Small intestine (tissue), 7 donors: ENCODE data around the gene AFG1L. TPM values are rescaled to one million over a fixed set of nuclear protein-coding genes. Genes with fewer than 3 reads are reported as not detected.

Experiments used
- DNase-seq, 2 donors: peaks; one replicate each; pipeline versions ENCODE4 v3.0.0 to v3.0.0-alpha.2; 2013
- FAIRE-seq: peaks from 2 replicates; lab custom pipeline; 2012; peaks lifted over from hg19 to GRCh38; lab: Jason Lieb, UNC
- H3K27ac ChIP-seq, 3 donors: one replicate each; pipeline ENCODE4 v1.5.1; 2013; ENCODE audit warnings: low read length in 2 of 3, mild to moderate bottlenecking in 2 of 3, control low read depth in 1 of 3, inconsistent platforms in 1 of 3, low read depth in 1 of 3, moderate library complexity in 1 of 3
- H3K27me3 ChIP-seq, 3 donors: one replicate each; pipeline ENCODE4 v1.6.1; 2013; ENCODE audit warnings: low read length in 3 of 3, inconsistent platforms in 1 of 3; ENCODE audit not compliant: control insufficient read depth in 3 of 3, insufficient read depth in 3 of 3
- H3K36me3 ChIP-seq, 3 donors: one replicate each; pipeline ENCODE4 v1.6.1; 2013; ENCODE audit warnings: low read length in 3 of 3, inconsistent platforms in 1 of 3, low read depth in 1 of 3, mild to moderate bottlenecking in 1 of 3, moderate library complexity in 1 of 3; ENCODE audit not compliant: control insufficient read depth in 3 of 3, insufficient read depth in 2 of 3
- H3K4me1 ChIP-seq, 3 donors: one replicate each; pipeline ENCODE4 v1.6.1; 2013; ENCODE audit warnings: low read length in 2 of 3, inconsistent platforms in 1 of 3, low read depth in 1 of 3, mild to moderate bottlenecking in 1 of 3, moderate library complexity in 1 of 3; ENCODE audit not compliant: control insufficient read depth in 3 of 3, insufficient read depth in 2 of 3
- H3K4me3 ChIP-seq, 3 donors: one replicate each; pipeline ENCODE4 v1.5.1; 2013; ENCODE audit warnings: low read length in 3 of 3, control low read depth in 1 of 3, inconsistent platforms in 1 of 3, low read depth in 1 of 3, mild to moderate bottlenecking in 1 of 3, moderate library complexity in 1 of 3
- H3K9me3 ChIP-seq, 2 donors: one replicate each; pipeline ENCODE4 v1.6.1; 2013; ENCODE audit warnings: low read depth in 1 of 2, low read length in 1 of 2; ENCODE audit not compliant: control insufficient read depth in 2 of 2, insufficient read depth in 1 of 2
- WGBS, 3 donors: extraction: QIAGEN DNeasy Blood & Tissue Kit; methylation state at CpG; one replicate each; pipeline ENCODE4 v1.1.7; 2013; 5-methylcytosine and 5-hydroxymethylcytosine counted together
- polyA plus RNA-seq, 4 donors: library from polyadenylated mRNA; stranded (reverse) in 3 of 4; unstranded in 1 of 4; fragments of 200-250 nt in 3 of 4; fragments of 120-200 nt in 1 of 4; gene quantifications; one replicate each; pipeline versions ENCODE4 v1.2.1 to v1.2.3, GENCODE V29; 2013
- donor health status: healthy with polysubstance abuse.
- donor health status: control.
- donor health status: control.
- donor health status: Bipolar disorder and iron deficiency.
- donor health status: healthy.

AFG1L gene
- polyA plus RNA-seq, 4 donors, result 2.2 to 10.8 (median 3.5) TPM

- Histone ChIP-seq H3K4me1 (no peaks in the 10 kb centered on the region), H3K27me3 (no peaks in the 10 kb centered on the region), H3K27ac (no peak overlapping the region), H3K9me3 (no peaks in the 10 kb centered on the region), H3K4me3 (no peak overlapping the region), H3K36me3 (peaks cover 0 to 3% (median 0%) of the 10 kb centered on the region in 3 donors)
- FAIRE-seq (no peak), DNase-seq (no peak)
- WGBS, 3 donors, result 72 to 92% (median 85%) methylated on average over 2 of the region's 2 CpGs
These were observed 187.7 kb downstream of the AFG1L start for GRCh38 chr6:108482559-108482958.

GRCh38 chr6:108484016-108484415 is 189.2 kb downstream of the AFG1L start:
- Histone ChIP-seq H3K36me3 (peaks cover 0 to 8% (median 0%) of the 10 kb centered on the region in 3 donors), H3K9me3 (no peaks in the 10 kb centered on the region), H3K27ac (no peak overlapping the region), H3K4me3 (no peak overlapping the region), H3K4me1 (no peaks in the 10 kb centered on the region), H3K27me3 (no peaks in the 10 kb centered on the region)
- peak in 1 of 2 donors; percentile 25 for DNase-seq
- FAIRE-seq, result no peak
- WGBS, 3 donors, result 56 to 82% (median 75%) methylated on average over 1 of the region's 1 CpG

DNA sequence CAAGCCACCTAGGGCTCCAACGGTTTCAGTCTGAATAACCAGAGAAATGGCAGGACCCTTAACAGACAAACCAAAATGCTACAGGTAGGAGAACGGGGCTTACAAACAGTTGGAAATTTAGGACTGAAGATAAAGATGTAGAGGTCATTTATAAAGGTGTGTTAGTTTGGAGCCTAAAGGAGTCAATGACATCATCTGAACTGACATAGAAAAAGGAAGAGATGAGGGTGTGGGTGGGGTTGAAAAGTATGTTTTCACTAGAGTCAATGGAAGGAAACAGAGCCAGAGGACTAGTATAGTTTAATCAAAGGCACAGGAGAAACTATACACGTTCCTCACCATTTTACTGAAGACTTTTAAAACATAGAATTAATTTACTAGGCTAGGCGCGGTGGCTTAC is 194.8 kb downstream of the AFG1L start:
- 93 to 95% (median 93%) methylated on average over 5 of the region's 5 CpGs for WGBS, 3 donors
- Histone ChIP-seq H3K36me3 (peaks cover 0 to 7% (median 0%) of the 10 kb centered on the region in 3 donors), H3K4me3 (no peak overlapping the region), H3K4me1 (peaks cover 0 to 2% (median 0%) of the 10 kb centered on the region in 3 donors), H3K27me3 (no peaks in the 10 kb centered on the region), H3K9me3 (no peaks in the 10 kb centered on the region), H3K27ac (no peak overlapping the region)
- FAIRE-seq (no peak), DNase-seq (no peak)

DNA sequence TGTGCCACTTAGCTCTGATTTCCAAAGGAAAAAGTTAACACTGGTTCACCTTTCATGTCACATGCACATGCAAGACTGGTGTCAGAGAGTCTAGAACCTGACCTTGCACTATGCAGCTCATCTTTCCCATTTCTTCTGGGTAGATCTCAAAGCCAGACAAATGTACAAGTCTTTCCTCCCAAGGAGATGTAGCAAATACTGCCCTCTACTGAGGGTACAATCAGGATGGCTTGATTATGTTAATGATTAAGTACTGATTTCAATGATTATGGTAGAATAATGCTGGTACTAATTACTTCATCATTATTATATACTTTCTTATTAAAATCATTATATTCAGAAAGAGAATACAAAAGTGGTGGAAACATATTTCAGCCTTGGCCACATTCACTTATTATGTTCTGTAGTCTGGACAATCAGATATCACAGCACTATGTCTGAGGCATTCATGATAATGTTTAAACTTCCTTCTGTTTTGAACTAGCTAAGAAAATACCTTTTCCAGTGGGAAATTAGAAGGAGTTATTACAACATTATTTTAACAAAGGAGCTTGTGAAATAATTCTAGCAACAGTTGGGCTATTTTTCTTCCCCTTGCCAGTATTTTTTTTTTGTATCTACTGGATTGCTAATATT is 197.4 kb downstream of the AFG1L start:
- no peaks in the 10 kb centered on the region for H3K9me3 ChIP-seq
- no peak overlapping the region for H3K27ac ChIP-seq
- no peaks in the 10 kb centered on the region for H3K27me3 ChIP-seq
- H3K36me3 ChIP-seq, result peaks cover 0 to 7% (median 0%) of the 10 kb centered on the region in 3 donors
- peaks cover 0 to 2% (median 0%) of the 10 kb centered on the region in 3 donors for H3K4me1 ChIP-seq
- H3K4me3 ChIP-seq, result no peak overlapping the region
- FAIRE-seq, result peak; percentile 86
- DNase-seq, result peak; percentile 63 to 65

- DNase-seq (no peak), FAIRE-seq (no peak)
- Histone ChIP-seq H3K9me3 (no peaks in the 10 kb centered on the region), H3K27me3 (no peaks in the 10 kb centered on the region), H3K4me3 (no peak overlapping the region), H3K4me1 (peaks cover 0 to 2% (median 0%) of the 10 kb centered on the region in 3 donors), H3K27ac (no peak overlapping the region), H3K36me3 (peaks cover 0 to 10% (median 0%) of the 10 kb centered on the region in 3 donors)
- 89 to 98% (median 91%) methylated on average over 2 of the region's 2 CpGs for WGBS, 3 donors
These were observed 199.6 kb downstream of the AFG1L start for GRCh38 chr6:108494434-108494833.

DNA sequence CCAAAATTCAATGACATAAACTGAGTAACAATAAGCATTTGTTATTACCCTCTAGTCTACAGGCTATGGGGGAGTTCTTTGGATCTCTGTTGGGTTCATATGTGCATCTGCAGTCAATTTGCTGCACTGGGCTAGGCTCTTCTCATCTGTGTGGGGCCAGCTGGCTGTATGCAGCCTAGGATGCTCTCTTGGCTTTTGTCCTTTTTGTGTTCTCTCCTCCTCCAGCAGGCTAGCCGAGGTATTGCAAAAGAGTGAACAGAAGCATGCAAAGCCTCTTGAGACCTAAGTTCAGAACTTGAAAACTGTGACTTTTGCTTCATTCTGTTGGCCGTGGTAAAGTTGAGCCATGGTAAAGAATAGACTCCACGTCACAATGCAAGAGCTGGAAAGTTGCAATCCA is 203.0 kb downstream of the AFG1L start:
- peaks cover 0 to 12% (median 0%) of the 10 kb centered on the region in 3 donors for H3K36me3 ChIP-seq
- FAIRE-seq (no peak), DNase-seq (peak; percentile 50 to 60)

DNA sequence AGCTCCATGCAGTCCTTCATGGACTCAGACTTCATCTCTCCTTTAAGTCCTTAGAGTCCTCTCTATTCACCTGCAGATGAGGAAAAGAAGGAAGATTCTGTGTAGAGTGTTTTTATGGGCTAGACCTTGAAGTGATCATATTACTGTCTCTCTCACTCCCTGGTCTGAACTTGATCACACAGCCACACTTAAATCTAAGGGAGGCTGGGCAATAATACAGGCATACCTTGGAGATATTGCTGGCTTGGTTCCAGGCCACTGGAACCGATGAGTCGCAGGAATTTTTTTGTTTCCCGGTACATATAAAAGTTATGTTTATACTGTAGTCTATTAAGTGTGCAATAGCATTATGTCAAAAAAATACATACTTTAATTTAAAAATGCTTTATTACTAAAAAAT is 206.7 kb downstream of the AFG1L start:
- 53 to 73% (median 69%) methylated on average over 3 of the region's 3 CpGs for WGBS, 3 donors
- FAIRE-seq (no peak), DNase-seq (no peak)
- H3K9me3 ChIP-seq, result no peaks in the 10 kb centered on the region
- no peak overlapping the region for H3K27ac ChIP-seq
- H3K36me3 ChIP-seq, result peaks cover 0 to 10% (median 2%) of the 10 kb centered on the region in 3 donors
- H3K4me1 ChIP-seq, result no peaks in the 10 kb centered on the region
- H3K4me3 ChIP-seq, result no peak overlapping the region
- no peaks in the 10 kb centered on the region for H3K27me3 ChIP-seq

More for the DNA sequence above, 203.0 kb downstream of the AFG1L start:
- H3K27ac ChIP-seq, result no peak overlapping the region
- no peaks in the 10 kb centered on the region for H3K4me1 ChIP-seq
- H3K4me3 ChIP-seq, result no peak overlapping the region
- 53 to 63% (median 62%) methylated on average over 3 of the region's 3 CpGs for WGBS, 3 donors
- no peaks in the 10 kb centered on the region for H3K27me3 ChIP-seq
- no peaks in the 10 kb centered on the region for H3K9me3 ChIP-seq

DNA sequence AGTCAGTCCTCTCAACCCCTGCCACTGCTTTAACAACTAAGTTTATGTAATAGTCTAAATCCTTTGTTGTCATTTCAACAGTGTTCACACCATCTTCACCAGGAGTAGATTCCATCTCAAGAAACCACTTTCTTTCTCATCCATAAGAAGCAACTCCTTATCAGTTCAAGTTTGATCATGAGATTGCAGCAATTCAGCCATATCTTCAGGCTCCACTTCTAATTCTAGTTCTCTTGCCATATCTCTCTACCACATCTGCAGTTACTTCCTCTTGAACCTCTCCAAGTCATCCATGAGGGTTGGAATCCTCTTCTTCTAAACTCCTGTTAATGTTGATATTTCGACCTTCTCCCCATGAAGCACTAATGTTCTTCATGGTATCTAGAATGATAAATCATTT is 208.0 kb downstream of the AFG1L start:
- H3K36me3 ChIP-seq, result peaks cover 0 to 10% (median 2%) of the 10 kb centered on the region in 3 donors
- no peak overlapping the region for H3K27ac ChIP-seq
- H3K4me1 ChIP-seq, result no peaks in the 10 kb centered on the region
- H3K9me3 ChIP-seq, result no peaks in the 10 kb centered on the region
- no peaks in the 10 kb centered on the region for H3K27me3 ChIP-seq
- no peak overlapping the region for H3K4me3 ChIP-seq
- FAIRE-seq, result no peak
- 79 to 92% (median 81%) methylated on average over 1 of the region's 1 CpG for WGBS, 3 donors
- DNase-seq, result no peak

DNA sequence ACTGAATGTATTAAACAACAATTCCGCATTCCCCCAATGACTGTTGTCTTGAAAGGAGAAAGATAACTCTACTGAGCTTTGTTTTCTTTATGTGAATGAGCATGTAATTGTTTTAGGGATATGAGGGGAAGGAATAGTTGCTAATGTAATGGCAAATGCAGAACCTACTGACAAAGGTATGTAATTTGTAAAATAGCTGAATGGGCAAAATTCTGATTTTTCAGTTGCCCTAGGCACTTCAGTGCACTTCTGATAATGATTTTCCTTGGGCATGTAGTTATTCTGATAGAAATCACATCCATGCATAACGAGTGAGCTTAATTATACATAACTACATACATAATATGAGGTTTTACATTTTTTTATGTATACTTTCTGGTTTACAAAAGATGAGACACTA is 212.5 kb downstream of the AFG1L start:
- 94 to 95% (median 95%) methylated on average over 2 of the region's 2 CpGs for WGBS, 3 donors
- Histone ChIP-seq H3K4me1 (no peaks in the 10 kb centered on the region), H3K4me3 (no peak overlapping the region), H3K9me3 (peaks cover 0 to 4% of the 10 kb centered on the region in 2 donors), H3K27ac (no peak overlapping the region), H3K36me3 (peaks cover 0 to 11% (median 2%) of the 10 kb centered on the region in 3 donors), H3K27me3 (no peaks in the 10 kb centered on the region)
- FAIRE-seq (no peak), DNase-seq (no peak)
